ENCODE data around the gene DIPK1C.

Gene DIPK1C

DNA sequence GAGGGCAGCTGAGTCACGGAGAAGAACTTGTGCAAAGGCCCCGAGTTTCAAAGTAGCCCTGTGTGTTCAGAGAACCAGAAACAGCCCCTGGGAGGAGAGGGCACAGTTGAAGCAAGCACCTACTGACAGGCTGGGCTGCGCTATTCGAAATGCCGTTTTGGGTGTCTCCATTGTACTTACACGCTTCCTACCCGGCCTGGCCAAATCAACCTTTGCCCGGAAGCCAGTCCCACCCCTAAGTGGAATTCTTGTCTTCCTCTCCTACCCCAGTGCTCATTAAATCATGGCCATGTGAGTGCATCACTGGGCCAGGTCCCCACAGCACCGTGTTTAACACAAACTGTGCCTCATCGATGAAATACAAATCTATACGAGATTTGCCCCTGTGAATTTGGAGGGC, 6.0 kb downstream of the DIPK1C start:
- DNase-seq (ENCODE audit: low read depth, low spot score): no peak

DNA sequence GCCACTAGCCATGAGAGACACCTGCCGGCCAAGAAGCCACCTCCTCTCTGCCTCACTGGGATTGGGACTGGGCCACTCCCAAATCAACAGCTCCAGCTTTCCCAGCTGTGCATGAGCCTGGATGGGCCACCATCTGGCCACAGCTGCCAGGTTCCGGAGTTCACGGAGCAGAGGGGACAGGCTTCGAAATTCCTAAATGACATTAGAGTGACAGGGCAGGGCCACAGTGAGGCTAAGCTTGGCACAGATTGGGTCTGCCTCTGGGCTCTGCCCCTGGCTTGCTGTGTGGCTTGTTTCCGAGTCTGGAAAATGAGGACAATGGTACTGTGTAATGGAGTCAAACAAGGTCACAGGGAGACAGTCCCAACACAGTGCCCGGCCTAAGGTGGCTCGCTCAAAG, 6.5 kb downstream of the DIPK1C start:
- DNase-seq (ENCODE audit: low read depth, low spot score): no peak

DNA sequence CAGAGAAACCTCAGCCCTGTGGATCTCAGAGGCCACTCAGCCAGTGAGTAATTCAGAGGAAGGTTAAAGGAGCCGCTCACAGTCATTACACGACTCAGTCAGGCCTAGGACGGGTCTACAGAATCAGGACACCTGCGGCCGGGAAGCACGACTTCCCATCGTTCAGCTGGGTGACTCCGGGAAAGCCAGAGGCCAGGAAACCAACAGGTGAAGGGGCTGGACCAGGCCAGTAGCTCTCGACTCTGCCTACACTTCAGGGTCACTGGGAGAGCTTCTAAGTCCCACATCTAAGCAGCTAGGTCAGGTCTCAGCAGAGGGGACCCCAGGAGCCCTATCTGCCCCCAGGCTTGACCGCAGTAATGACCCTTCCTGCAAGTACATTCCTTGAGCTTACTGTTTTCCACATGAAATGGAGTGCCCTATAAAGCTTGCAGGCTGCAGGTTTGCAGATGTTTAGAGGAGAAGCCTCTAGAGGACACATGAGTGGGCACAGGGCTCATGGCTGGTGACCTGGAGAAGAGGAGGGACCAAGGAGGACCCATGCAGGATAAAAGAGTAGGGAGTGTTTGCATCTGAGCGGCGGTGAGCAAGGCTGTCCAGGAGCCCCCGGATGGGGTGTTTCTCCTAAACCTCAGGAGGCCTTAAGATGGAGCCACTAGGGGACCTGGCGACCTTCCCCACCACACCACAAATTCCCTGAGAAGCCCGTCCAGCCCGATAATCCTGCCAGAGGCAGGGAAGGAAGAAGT, 9.5 kb downstream of the DIPK1C start:
- DNase-seq (ENCODE audit: low read depth, low spot score): no peak

DNA sequence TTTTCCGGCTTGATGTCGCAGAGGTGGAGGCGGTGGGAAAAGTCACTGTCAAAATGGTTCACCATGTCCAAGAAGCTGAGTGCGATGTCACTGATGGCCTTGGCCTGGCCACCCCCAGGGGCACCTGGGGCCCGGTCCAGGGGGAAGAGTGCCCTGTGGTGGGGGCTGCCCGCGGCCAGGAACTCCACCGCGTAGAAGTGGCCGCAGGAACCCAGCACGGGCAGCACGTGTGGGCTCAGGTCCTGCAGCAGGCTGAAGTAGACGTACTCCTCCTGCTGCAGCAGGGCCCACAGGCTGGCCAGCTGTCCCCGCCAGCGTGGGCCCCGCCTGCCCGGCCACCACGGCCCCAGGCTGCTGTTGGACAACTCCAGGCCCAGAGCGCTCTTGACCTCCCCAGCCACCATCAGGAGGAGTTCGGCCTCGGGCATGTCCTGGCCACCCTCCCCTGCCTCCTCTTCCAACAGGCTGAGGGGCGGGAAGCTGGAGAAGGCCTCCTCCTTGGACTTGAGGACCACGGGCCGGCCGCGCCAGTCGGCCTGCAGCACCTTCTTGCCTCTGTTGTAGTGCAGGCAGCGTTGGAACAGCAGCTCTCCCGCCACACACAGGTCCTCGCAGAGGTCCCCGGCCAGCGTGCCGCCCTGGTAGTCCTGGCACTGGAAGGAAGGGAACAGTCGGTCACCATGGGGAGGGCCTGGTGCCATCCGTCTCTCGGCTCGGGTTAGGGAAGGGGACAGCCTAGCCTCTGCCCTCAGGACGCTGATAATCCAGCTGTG, 10.3 kb downstream of the DIPK1C start:
- no peak for DNase-seq (ENCODE audit: low read depth, low spot score)

DNA sequence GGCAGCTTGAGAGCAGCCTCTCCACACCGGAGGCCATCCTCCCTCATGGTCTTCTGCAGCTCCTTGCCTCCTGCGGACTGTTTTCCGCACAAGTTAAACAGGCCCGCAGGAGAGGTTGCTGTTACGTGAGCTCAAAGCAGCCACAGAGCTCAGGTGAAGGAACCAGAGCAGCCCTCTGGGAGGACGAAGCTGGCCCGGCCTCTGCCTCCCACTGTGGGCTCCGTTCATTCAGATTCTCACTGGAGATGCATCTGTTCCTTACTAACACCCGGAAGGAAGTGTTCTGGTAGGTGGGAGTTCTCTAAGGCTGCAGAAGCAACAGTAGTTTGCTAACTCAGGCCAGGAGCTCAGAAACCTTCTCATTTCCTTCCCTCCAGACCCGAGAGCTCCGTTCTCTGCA, 10.9 kb downstream of the DIPK1C start:
- no peak for DNase-seq (ENCODE audit: low read depth, low spot score)

GRCh38 chr18:74445585-74445984, 11.5 kb downstream of the DIPK1C start:
- DNase-seq (ENCODE audit: low read depth, low spot score): no peak

DNA sequence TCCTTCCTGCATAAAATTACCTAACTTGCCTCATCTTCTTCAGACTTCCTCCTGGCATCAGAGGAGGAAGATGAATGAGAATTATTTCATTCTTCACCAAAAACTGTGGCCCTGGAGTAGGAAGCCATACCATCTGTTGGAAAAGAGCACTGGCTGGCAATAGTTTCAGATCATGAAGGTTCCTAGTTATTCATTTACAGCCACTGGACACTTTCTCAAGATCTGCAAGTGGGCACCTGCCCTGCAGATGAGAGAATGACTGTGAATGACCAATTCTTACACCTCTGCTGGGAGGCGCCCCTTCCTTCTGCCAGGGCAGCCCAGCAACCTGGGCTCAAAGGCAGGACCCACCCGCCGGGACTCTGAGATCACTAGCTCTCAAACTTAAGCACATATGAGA, 13.0 kb downstream of the DIPK1C start:
- DNase-seq (ENCODE audit: low read depth, low spot score): no peak

DNA sequence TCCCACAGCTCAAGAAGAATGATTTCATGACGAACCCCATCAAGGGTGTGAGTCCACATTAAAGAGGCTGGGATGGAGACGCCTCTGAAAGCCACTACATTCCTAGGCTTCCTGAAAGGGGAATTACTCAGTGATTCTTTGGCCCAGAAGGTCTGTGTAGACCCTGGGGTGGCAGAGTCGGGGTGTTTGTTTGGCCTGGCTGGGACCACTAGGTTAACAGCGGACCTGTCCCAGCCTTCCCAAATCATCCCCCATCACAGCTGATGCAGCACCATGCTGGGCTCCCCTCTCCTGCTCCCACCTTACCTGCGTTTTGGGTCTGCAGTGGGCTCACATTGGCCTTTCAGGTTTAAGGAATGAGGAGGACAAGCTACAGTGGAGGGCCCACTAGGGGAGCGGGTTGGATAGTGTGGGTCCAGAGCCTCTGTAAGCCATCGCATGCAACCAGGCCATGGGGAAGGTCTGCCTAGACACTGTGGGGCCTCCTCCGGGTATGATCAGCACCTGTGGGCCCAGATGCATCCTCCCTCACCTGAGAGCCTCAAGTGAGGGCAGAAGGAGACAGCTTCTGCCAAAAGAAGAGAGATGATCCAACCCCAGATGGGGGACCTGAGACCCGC, 16.2 kb downstream of the DIPK1C start:
- DNase-seq (ENCODE audit: low read depth, low spot score): no peak

- DNase-seq (ENCODE audit: low read depth, low spot score): no peak
These were observed 19.0 kb downstream of the DIPK1C start for GRCh38 chr18:74438091-74438490.

- DNase-seq (ENCODE audit: low read depth, low spot score): no peak
These were observed 20.8 kb downstream of the DIPK1C start for GRCh38 chr18:74436158-74436769.

GRCh38 chr18:74435740-74436139, 21.4 kb downstream of the DIPK1C start:
- DNase-seq (ENCODE audit: low read depth, low spot score): no peak

DNA sequence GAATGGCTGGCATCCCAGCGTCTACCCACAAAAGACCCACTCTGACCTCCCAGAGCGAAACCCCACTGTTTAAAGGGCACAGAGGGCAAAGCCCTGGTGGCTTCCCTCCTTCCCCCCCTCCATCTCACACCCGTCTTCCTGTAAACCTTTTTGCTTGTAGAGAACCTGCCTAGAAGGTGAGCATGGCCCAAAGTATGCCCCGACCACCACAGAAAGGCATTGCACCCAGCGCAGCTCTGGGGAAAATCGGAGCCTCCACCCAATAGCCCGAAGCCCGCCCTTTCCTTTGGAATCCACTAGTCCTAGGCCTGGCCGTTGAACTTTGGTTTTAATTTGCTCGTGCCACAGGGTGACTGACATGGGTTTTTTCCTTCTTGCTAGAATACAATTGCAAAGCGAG, 22.6 kb downstream of the DIPK1C start:
- DNase-seq (ENCODE audit: low read depth, low spot score): no peak

GRCh38 chr18:74430806-74431571, 26.1 kb downstream of the DIPK1C start:
- DNase-seq (ENCODE audit: low read depth, low spot score): no peak

DNA sequence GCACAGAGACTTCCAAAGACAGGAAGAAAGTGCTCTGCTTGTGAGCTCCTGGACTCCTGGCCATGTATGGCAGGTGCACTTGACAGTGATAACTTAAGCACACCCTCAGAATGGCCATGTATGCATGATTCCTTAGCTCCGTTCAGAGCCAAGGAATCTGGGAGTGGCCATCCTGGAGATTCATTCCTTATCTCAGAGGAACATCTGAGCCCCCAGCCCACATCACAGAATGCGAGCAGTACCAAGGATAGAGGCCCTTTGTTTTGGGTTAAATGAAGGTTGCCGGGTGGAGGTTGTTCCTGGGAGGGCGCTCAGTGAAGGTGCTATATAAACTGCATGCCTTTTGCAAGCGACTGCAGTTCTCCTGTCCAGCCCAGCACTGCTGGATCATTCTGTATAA, 26.9 kb downstream of the DIPK1C start:
- DNase-seq (ENCODE audit: low read depth, low spot score): no peak

DNA sequence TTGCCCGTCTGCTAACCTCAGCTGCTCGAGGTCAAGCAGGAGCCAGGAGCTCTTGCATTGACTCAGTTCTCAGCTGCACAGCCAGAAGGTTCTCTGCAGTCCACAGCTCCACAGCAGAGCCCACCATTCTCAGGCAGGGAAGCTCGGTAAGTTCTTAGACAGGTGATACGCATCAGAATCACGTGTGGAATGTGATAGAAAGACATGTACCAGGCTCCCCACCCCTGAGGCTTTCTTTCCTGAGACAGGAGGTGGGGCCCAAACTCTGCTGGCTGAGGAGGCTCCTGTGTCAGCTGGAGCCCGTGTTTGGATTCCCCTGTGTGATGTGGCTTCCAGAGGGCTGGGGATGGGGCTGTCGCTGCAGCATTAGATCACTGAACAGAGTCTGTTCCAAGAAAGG, 28.0 kb downstream of the DIPK1C start:
- no peak for DNase-seq (ENCODE audit: low read depth, low spot score)

DNA sequence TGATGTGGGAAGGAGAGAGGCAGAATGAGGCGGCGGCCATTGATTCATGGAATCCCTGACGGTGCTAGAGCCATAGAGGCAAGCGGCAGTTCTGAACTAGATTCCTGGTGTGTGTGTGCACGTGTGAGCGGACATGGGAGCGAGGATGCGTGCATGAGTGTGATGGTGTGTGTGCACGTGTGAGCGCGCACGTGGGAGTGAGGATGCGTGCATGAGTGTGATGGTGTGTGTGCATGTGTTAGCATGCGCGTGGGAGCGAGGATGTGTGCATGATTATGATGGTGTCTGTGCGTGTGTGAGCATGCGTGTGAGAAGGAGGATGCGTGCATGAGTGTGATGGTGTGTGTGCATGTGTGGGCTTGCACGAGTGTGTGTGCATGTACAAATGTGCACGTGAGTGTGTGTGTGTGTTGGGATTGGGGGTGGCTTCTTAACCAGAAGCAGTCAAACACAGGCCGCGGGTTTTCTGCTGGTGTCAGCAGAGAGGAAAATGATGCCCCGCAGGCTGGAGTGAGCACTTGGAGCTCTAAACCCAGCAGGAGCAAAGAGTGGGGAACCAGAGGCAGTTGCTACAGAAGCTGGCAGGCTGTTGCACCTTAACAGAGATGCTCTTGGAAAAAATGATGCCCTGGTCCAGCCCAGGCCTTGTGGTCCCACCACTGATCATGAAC, 29.5 kb downstream of the DIPK1C start:
- no peak for DNase-seq (ENCODE audit: low read depth, low spot score)

GRCh38 chr18:74425876-74426275, 31.2 kb downstream of the DIPK1C start:
- no peak for DNase-seq (ENCODE audit: low read depth, low spot score)

DNA sequence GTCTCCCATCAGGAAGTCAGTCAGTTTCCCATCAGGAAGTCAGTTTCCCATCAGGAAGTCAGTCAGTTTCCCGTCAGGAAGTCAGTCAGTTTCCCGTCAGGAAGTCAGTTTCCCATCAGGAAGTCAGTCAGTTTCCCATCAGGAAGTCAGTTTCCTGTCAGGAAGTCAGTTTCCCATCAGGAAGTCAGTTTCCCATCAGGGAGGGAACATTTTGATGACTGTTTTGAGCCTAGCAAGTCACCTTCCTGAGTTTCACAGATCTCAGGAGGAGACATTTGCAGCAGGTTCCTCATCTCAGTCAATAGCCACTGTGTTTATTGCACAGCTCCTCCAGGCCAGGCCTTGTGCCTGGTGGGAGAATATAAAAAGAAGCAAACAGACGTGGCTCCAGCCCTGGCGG, 31.9 kb downstream of the DIPK1C start:
- DNase-seq (ENCODE audit: low read depth, low spot score): no peak

DNA sequence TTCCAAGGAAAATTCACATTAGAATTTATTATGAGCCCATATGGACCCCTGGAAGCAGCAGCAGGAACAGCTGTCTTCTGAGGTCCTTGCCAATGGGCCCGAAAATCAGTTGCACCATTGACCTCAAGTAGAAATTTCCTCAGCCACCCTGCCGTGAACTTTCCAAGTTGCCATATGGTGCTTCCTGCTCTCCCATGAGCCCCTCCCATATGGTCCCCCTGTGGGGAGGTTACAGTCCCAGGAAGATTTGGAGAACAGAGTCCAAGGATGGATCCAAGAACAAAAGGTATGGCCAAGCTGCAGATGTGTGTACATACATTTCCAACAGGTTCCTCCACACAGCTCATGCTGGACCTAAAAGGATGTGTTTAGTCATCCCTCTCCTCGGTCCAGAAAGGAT, 34.6 kb downstream of the DIPK1C start:
- DNase-seq (ENCODE audit: low read depth, low spot score): no peak

DNA sequence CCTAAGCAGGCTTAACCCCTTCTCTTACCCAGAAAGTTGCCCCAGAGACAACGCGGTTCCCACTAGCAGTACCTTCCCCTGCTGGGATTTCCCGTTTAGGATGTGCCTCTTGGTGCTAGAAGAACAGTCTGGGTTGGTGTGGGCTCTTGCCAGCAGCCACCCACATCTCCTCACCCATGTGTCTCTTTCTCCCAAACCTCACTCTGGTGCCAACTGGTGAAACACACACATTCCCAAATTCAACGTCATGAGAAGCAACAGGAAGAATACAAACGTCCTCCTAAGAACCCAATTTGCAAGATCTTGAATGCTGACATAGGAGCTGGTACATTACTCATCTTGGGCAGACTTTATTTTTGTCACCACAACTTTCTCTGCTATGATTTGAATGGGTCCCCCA, 36.2 kb downstream of the DIPK1C start:
- no peak for DNase-seq (ENCODE audit: low read depth, low spot score)

GRCh38 chr18:74420481-74420880, 36.6 kb downstream of the DIPK1C start:
- no peak for DNase-seq (ENCODE audit: low read depth, low spot score)

Measured in activated naive CD8-positive, alpha-beta T cell treated with anti-CD3 and anti-CD28 coated beads, Interleukin-2, amount 50 U/mL, for 16 hours (primary cell).